NB4 (cell line): ENCODE data around the gene EPHA6.

Source experiments
- DNase-seq: peaks from one replicate; pipeline ENCODE4 v3.0.0; 2010; ENCODE audit warnings: low read depth
- H3K4me3 ChIP-seq: one replicate; pipeline ENCODE4 v1.5.1; 2011; ENCODE audit warnings: mild to moderate bottlenecking, low read depth, low read length, moderate library complexity
- MYC ChIP-seq: IDR thresholded peaks from 2 replicates; pipeline ENCODE4 v1.6.1; 2011; ENCODE audit warnings: low read depth, low read length
- POLR2A ChIP-seq: IDR thresholded peaks from 2 replicates; pipeline ENCODE4 v1.6.1; 2011; ENCODE audit warnings: mild to moderate bottlenecking; ENCODE audit not compliant: insufficient read length; ENCODE audit errors: extremely low read depth
- TF ChIP-seq, protein P1 (sequence below): IDR thresholded peaks from one replicate; pipeline ENCODE4 v1.5.1; 2012; ENCODE audit warnings: low read depth, low read length
- TF ChIP-seq, protein P2 (sequence below): IDR thresholded peaks from 2 replicates; pipeline ENCODE4 v1.6.1; 2011; ENCODE audit warnings: low read depth, low read length

Gene EPHA6

GRCh38 chr3:97687734-97688133, 873.3 kb downstream of the EPHA6 start:
- no peak for TF ChIP-seq POLR2A
- TF ChIP-seq, protein P1, sequence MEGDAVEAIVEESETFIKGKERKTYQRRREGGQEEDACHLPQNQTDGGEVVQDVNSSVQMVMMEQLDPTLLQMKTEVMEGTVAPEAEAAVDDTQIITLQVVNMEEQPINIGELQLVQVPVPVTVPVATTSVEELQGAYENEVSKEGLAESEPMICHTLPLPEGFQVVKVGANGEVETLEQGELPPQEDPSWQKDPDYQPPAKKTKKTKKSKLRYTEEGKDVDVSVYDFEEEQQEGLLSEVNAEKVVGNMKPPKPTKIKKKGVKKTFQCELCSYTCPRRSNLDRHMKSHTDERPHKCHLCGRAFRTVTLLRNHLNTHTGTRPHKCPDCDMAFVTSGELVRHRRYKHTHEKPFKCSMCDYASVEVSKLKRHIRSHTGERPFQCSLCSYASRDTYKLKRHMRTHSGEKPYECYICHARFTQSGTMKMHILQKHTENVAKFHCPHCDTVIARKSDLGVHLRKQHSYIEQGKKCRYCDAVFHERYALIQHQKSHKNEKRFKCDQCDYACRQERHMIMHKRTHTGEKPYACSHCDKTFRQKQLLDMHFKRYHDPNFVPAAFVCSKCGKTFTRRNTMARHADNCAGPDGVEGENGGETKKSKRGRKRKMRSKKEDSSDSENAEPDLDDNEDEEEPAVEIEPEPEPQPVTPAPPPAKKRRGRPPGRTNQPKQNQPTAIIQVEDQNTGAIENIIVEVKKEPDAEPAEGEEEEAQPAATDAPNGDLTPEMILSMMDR: no peak
- TF ChIP-seq, protein P2, sequence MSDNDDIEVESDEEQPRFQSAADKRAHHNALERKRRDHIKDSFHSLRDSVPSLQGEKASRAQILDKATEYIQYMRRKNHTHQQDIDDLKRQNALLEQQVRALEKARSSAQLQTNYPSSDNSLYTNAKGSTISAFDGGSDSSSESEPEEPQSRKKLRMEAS: no peak
- TF ChIP-seq MYC: no peak
- DNase-seq: no peak
- H3K4me3 ChIP-seq: no peak overlapping the region

DNA sequence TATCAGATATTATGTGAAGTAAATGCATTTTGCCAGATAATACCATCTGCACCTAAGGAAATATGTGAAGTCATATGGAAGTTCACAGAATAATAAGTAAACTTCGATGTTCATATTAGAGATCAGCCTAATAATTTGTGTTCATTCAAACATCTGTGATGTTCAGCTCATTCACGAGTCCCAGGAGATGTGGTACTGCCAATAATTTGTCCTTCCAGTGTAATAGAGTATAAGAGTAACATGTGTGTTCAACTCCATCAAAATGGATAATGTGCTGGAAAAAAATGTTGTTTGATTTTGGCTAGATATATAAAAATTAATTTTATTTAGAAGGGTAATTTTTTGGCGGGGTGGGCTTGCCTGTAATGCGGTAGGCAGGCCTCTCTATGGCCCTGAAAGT, 874.7 kb downstream of the EPHA6 start:
- no peak overlapping the region for H3K4me3 ChIP-seq
- TF ChIP-seq, protein P1: no peak
- TF ChIP-seq, protein P2: no peak
- TF ChIP-seq POLR2A (no peak), MYC (no peak)
- DNase-seq: no peak

- TF ChIP-seq MYC (no peak), POLR2A (no peak)
- TF ChIP-seq, protein P2: no peak
- TF ChIP-seq, protein P1: no peak
- no peak overlapping the region for H3K4me3 ChIP-seq
- no peak for DNase-seq
Observed at GRCh38 chr3:97689962-97690361, 875.6 kb downstream of the EPHA6 start.

- TF ChIP-seq POLR2A: no peak
- TF ChIP-seq, protein P1: no peak
- TF ChIP-seq MYC: no peak
- TF ChIP-seq, protein P2: no peak
- H3K4me3 ChIP-seq: no peak overlapping the region
- no peak for DNase-seq
Observed at GRCh38 chr3:97691354-97691753, 877.0 kb downstream of the EPHA6 start.

DNA sequence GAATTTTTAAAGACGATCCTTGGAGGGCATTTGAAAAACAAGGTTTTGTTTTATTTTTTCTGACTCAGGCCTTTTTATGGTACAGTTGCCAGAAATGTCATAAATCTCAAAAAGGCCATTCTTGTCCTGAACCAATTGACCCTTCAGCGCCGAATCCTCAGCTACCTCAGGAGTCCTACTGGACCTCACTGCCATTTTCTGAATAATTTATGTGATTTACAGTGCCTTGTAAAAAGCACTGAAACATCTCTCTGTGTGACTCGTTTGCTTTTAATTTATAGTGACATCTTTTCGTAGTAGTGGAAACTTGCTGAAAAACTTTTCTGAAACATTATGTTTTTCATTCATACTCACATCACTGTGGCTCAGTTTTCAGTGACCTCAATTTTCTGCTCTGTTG, 878.0 kb downstream of the EPHA6 start:
- H3K4me3 ChIP-seq: no peak overlapping the region
- no peak for DNase-seq
- TF ChIP-seq, protein P2: no peak
- TF ChIP-seq, protein P1: no peak
- TF ChIP-seq POLR2A: no peak
- TF ChIP-seq MYC: no peak

DNA sequence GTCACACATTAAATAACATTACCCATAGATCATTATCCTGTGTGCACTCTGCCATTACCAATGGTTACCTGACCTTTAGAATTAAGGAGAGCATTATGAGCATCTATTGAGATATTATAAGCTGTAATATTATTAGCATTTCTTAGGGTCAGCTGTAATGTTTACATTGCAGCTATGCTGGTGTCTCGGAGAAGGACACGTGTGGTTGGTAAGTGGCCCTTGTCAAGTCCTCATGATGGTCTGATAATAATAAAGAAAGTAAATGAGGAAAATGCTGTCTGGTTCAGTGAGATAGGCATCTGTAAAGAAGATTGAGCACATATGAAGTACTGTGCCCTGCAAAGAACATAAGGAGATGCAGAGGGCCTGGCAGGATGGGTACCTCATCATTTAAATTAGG, 878.4 kb downstream of the EPHA6 start:
- no peak overlapping the region for H3K4me3 ChIP-seq
- DNase-seq: no peak
- TF ChIP-seq POLR2A (no peak), MYC (no peak)
- TF ChIP-seq, protein P2: no peak
- TF ChIP-seq, protein P1: no peak
